ENCODE data around the gene NT5DC3. TPM values are rescaled to one million over a fixed set of nuclear protein-coding genes. Genes with fewer than 3 reads are reported as not detected.

NT5DC3 gene
- total RNA-seq, 1 donor: 2.2 TPM

Other genes starting within 250 kb of the NT5DC3 start
- gene HSP90B1, start 89.2 kb upstream of the NT5DC3 start, total RNA-seq: 87.8 TPM
- 11.6 TPM for gene TDG, start 124.6 kb upstream of the NT5DC3 start, total RNA-seq
- gene GLT8D2, start 209.0 kb upstream of the NT5DC3 start, total RNA-seq: not detected
- gene HCFC2, start 223.3 kb upstream of the NT5DC3 start, total RNA-seq: 5.9 TPM

Measured in hematopoietic multipotent progenitor cell (in vitro differentiated cells).